Ishikawa (cell line): ENCODE results near the gene RGSL1.

Source experiments
- EGR1 ChIP-seq: IDR thresholded peaks from 2 replicates; pipeline ENCODE4 v1.6.1; 2012
- EP300 ChIP-seq: IDR thresholded peaks from 2 replicates; pipeline ENCODE4 v1.6.1; 2012; ENCODE audit warnings: borderline replicate concordance
- FOXM1 ChIP-seq: IDR thresholded peaks from 2 replicates; pipeline ENCODE4 v1.6.1; 2012; ENCODE audit warnings: low read depth, borderline replicate concordance
- MAX ChIP-seq: IDR thresholded peaks from 2 replicates; pipeline ENCODE4 v1.6.1; 2012
- RAD21 ChIP-seq: IDR thresholded peaks from 2 replicates; pipeline ENCODE4 v1.6.1; 2012; ENCODE audit warnings: low read depth
- REST ChIP-seq: IDR thresholded peaks from 2 replicates; pipeline ENCODE4 v1.6.1; 2012; ENCODE audit warnings: low read depth, mild to moderate bottlenecking
- TCF12 ChIP-seq: IDR thresholded peaks from 2 replicates; pipeline ENCODE4 v1.6.1; 2012; ENCODE audit warnings: low read depth
- ZBTB7A ChIP-seq: IDR thresholded peaks from 2 replicates; pipeline ENCODE4 v1.6.1; 2012; ENCODE audit warnings: low read depth

GRCh38 chr1:182602935-182603645, 153.1 kb downstream of the RGSL1 start:
- TF ChIP-seq MAX (no peak), ZBTB7A (no peak), EP300 (no peak), TCF12 (no peak), REST (no peak), RAD21 (no peak), EGR1 (no peak), FOXM1 (no peak)
